Keratinocyte (primary cell): ENCODE measurements around the gene NDUFAF2. TPM values are rescaled to one million over a fixed set of nuclear protein-coding genes. Genes with fewer than 3 reads are reported as not detected.

ENCODE experiments used
- DNase-seq: peaks from one replicate; pipeline ENCODE4 v3.0.0-alpha.2; 2011; ENCODE audit warnings: low read depth, missing footprints, low spot score
- FAIRE-seq: peaks from 2 replicates; lab custom pipeline; 2011; peaks lifted over from hg19 to GRCh38; lab: Jason Lieb, UNC
- H2AFZ ChIP-seq: 2 replicates; pipeline ENCODE4 v1.6.0; 2012; ENCODE audit warnings: low read length, control low read depth, inconsistent platforms; ENCODE audit not compliant: control insufficient read depth
- H3K27ac ChIP-seq: 2 replicates; pipeline ENCODE4 v1.5.1; 2011; ENCODE audit warnings: low read length; ENCODE audit not compliant: control insufficient read depth, insufficient read depth
- H3K27me3 ChIP-seq: 3 replicates; pipeline ENCODE4 v1.6.0; 2011; ENCODE audit warnings: low read length; ENCODE audit not compliant: control insufficient read depth, insufficient read depth; ENCODE audit errors: extremely low read depth
- H3K36me3 ChIP-seq, 2 experiments: 2 replicates in 1 of 2; 3 replicates in 1 of 2; pipeline ENCODE4 v1.5.1; 2011; ENCODE audit warnings: low read length in 2 of 2, mild to moderate bottlenecking in 1 of 2; ENCODE audit not compliant: control insufficient read depth in 2 of 2, insufficient read depth in 2 of 2; ENCODE audit errors: extremely low read depth in 1 of 2
- H3K4me1 ChIP-seq: 3 replicates; pipeline ENCODE4 v1.5.1; 2011; ENCODE audit warnings: low read length; ENCODE audit not compliant: control insufficient read depth, insufficient read depth; ENCODE audit errors: extremely low read depth
- H3K4me2 ChIP-seq: 3 replicates; pipeline ENCODE4 v1.6.0; 2011; ENCODE audit warnings: low read depth, low read length; ENCODE audit not compliant: control insufficient read depth, insufficient read depth; ENCODE audit errors: extremely low read depth
- H3K4me3 ChIP-seq, 3 experiments: fragments of 200-600 bp in 1 of 3; sonication (generic) in 1 of 3; 2 replicates in 2 of 3; 3 replicates in 1 of 3; pipeline ENCODE4 v1.5.1; 2011 to 2016; ENCODE audit warnings: low read length in 3 of 3, mild to moderate bottlenecking in 3 of 3, control low read depth in 2 of 3, inconsistent platforms in 1 of 3, low read depth in 1 of 3, mixed read lengths in 1 of 3, mixed run types in 1 of 3, moderate library complexity in 1 of 3; ENCODE audit not compliant: control insufficient read depth in 2 of 3, insufficient read depth in 2 of 3; ENCODE audit errors: extremely low read depth in 1 of 3
- H3K79me2 ChIP-seq: 2 replicates; pipeline ENCODE4 v1.6.0; 2012; ENCODE audit warnings: low read length; ENCODE audit not compliant: control insufficient read depth, insufficient read depth
- H3K9ac ChIP-seq: 3 replicates; pipeline ENCODE4 v1.6.0; 2011; ENCODE audit warnings: low read length; ENCODE audit not compliant: control insufficient read depth, insufficient read depth; ENCODE audit errors: extremely low read depth
- H3K9me1 ChIP-seq: 3 replicates; pipeline ENCODE4 v1.6.0; 2011; ENCODE audit warnings: low read length; ENCODE audit not compliant: control insufficient read depth, insufficient read depth; ENCODE audit errors: extremely low read depth
- H3K9me3 ChIP-seq: 2 replicates; pipeline ENCODE4 v1.5.1; 2012; ENCODE audit warnings: low read depth, low read length; ENCODE audit not compliant: control insufficient read depth
- H4K20me1 ChIP-seq: 3 replicates; pipeline ENCODE4 v1.6.0; 2011; ENCODE audit warnings: low read length; ENCODE audit not compliant: control insufficient read depth, insufficient read depth; ENCODE audit errors: extremely low read depth
- CTCF ChIP-seq, 3 experiments: IDR thresholded peaks in 1 of 3; conservative IDR thresholded peaks in 1 of 3; optimal IDR thresholded peaks in 1 of 3; 2 replicates in 2 of 3; 3 replicates in 1 of 3; pipeline versions ENCODE3 to v1.5.1; 2011; ENCODE audit warnings: low read length in 3 of 3, mild to moderate bottlenecking in 3 of 3, moderate library complexity in 2 of 3, control low read depth in 1 of 3, inconsistent platforms in 1 of 3; ENCODE audit not compliant: insufficient read depth in 2 of 3; ENCODE audit errors: extremely low read depth in 1 of 3
- EZH2 ChIP-seq: IDR thresholded peaks from one replicate; pipeline ENCODE4 v1.6.1; 2012; ENCODE audit warnings: inconsistent platforms, mild to moderate bottlenecking, low read length, moderate library complexity
- dilution Hi-C: fragments of 300-500 bp; cut with MboI; formaldehyde crosslinking; loops from one replicate; pipeline ENCODE4 v1.7.0; 2020; ENCODE audit warnings: low sequenced_read_pairs; ENCODE audit not compliant: extremely low pct_ligation_motif_present
- polyA plus RNA-seq, 5 experiments: library from polyadenylated mRNA; depleted of rRNA in 3 of 5; stranded (reverse) in 3 of 5; stranded (forward) in 1 of 5; unstranded in 1 of 5; fragments of >200 nt; gene quantifications; 1 replicate in 1 of 5; 2 replicates in 3 of 5; 3 replicates in 1 of 5; pipeline versions ENCODE4 v1.2.1 to v1.2.3, GENCODE V29; 2011 to 2012; ENCODE audit warnings: missing spikeins in 2 of 5, low read depth in 1 of 5, low replicate concordance in 1 of 5

NDUFAF2 gene
- polyA plus RNA-seq, 1 donor (not counting 4 experiments of a cell fraction or from before 2014, with no cell fraction given): 62.3 TPM

- no peak for DNase-seq
- Histone ChIP-seq H3K4me2 (no peak overlapping the region), H3K9me3 (no peaks in the 10 kb centered on the region), H3K27me3 (no peaks in the 10 kb centered on the region), H3K36me3 (no peaks in the 10 kb centered on the region), H3K4me3 (no peak overlapping the region), H4K20me1 (no peaks in the 10 kb centered on the region), H3K9ac (no peak overlapping the region), H3K27ac (no peak overlapping the region), H3K9me1 (no peaks in the 10 kb centered on the region), H3K79me2 (no peaks in the 10 kb centered on the region), H3K4me1 (no peaks in the 10 kb centered on the region), H2AFZ (no peak overlapping the region)
- dilution Hi-C loops: no loop called here
- FAIRE-seq: peak; percentile 5
- no peak for TF ChIP-seq CTCF (optimal IDR thresholded peaks at IDR 0.05 in 1 of 3, IDR thresholded peaks at IDR 0.05 in 1 of 3, conservative IDR thresholded peaks at IDR 0.05 in 1 of 3; ENCODE audit: extremely low read depth in 1 of 3, insufficient read depth in 2 of 3, low read length in 3 of 3)
- no peak for TF ChIP-seq EZH2
Measured at GRCh38 chr5:60903356-60903755, 41.6 kb upstream of the NDUFAF2 start.

- no peaks in the 10 kb centered on the region for H3K36me3 ChIP-seq
- H3K27me3 ChIP-seq: no peaks in the 10 kb centered on the region
- DNase-seq (peak; percentile 13), FAIRE-seq (no peak)
- no peak overlapping the region for H3K27ac ChIP-seq
- H2AFZ ChIP-seq: no peak overlapping the region
- H3K9me3 ChIP-seq: no peaks in the 10 kb centered on the region
- H3K4me2 ChIP-seq: no peak overlapping the region
- no peaks in the 10 kb centered on the region for H3K79me2 ChIP-seq
- H3K4me1 ChIP-seq: no peaks in the 10 kb centered on the region
- H3K9ac ChIP-seq: no peak overlapping the region
- H4K20me1 ChIP-seq: no peaks in the 10 kb centered on the region
- dilution Hi-C loops: no loop called here
- H3K4me3 ChIP-seq: no peak overlapping the region
- no peaks in the 10 kb centered on the region for H3K9me1 ChIP-seq
- no peak for TF ChIP-seq EZH2
- TF ChIP-seq CTCF (optimal IDR thresholded peaks at IDR 0.05 in 1 of 3, IDR thresholded peaks at IDR 0.05 in 1 of 3, conservative IDR thresholded peaks at IDR 0.05 in 1 of 3; ENCODE audit: extremely low read depth in 1 of 3, insufficient read depth in 2 of 3, low read length in 3 of 3): no peak
Measured at GRCh38 chr5:60916646-60917045, 28.4 kb upstream of the NDUFAF2 start.
